Cardiac fibroblast (primary cell): ENCODE results near the gene DAAM1.

Source experiments
- DNase-seq, 2 donors: peaks; one replicate each; pipeline versions ENCODE4 v3.0.0 to v3.0.0-alpha.2; 2010; ENCODE audit warnings: low read depth in 2 of 2
- H3K4me3 ChIP-seq, 2 donors: replicated peaks in 1 of 2; 1 replicate in 1 of 2; 2 replicates in 1 of 2; pipeline ENCODE4 v1.5.1; 2011; ENCODE audit warnings: low read depth in 2 of 2, low read length in 2 of 2, mild to moderate bottlenecking in 2 of 2, moderate library complexity in 1 of 2
- CTCF ChIP-seq: IDR thresholded peaks from one replicate; pipeline ENCODE4 v1.5.1; 2011; ENCODE audit warnings: low read depth, mild to moderate bottlenecking, low read length, inconsistent platforms

Gene DAAM1

DNA sequence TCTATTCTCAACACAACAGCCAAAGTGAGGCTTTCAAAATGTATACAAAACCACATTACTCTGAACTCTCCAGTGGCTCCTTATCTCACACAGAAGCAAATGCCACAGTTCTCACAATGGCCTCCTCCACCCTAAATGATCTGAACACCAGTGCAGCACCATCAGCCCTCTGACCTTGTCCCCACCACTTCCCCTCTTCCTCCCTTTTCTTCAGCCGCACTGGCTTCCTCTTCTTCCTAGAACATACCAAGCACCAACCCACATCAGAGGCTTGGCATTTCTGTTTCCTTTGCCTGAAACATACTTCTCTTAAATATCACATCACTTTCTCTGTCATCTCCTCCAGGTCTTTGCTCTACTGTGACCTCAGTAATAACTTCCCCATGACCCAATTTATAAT is 210.4 kb downstream of the DAAM1 start:
- DNase-seq: peak in 1 of 2 donors; percentile 9

GRCh38 chr14:59406454-59407245 is 218.2 kb downstream of the DAAM1 start:
- no peak for TF ChIP-seq CTCF
- no peak overlapping the region for H3K4me3 ChIP-seq
- DNase-seq: peak; percentile 53 to 91

More for the DNA sequence above, 210.4 kb downstream of the DAAM1 start:
- no peak overlapping the region for H3K4me3 ChIP-seq
- TF ChIP-seq CTCF: no peak

- TF ChIP-seq CTCF: no peak
- no peak overlapping the region for H3K4me3 ChIP-seq
- peak; percentile 96 to 97 for DNase-seq
Observed at GRCh38 chr14:59407246-59408010, 219.0 kb downstream of the DAAM1 start.

- DNase-seq: no peak
Observed at GRCh38 chr14:59415836-59416602, 227.6 kb downstream of the DAAM1 start.

DNA sequence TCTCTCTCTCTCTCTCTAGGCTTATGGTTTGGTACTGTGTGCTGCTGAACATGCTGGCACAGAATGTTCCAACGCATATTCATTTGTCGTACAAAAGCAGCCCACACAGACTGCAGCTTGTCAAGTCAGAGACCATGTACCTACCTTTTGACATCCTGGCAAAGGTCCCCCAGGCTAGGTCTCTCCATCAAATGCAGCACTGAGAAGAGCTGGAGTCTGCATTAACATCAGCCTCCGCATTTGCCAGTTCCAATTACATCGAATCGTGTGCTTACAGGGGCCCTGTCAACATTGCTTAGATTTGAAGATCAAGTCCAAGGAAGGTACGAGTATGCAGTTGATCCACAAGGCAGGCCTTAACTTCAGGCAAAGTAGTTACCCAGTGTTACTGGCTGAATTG is 228.8 kb downstream of the DAAM1 start:
- no peak for TF ChIP-seq CTCF
- DNase-seq: no peak
- H3K4me3 ChIP-seq: no peak overlapping the region

More at GRCh38 chr14:59415836-59416602, 227.6 kb downstream of the DAAM1 start:
- TF ChIP-seq CTCF: no peak
- H3K4me3 ChIP-seq: no peak overlapping the region

- H3K4me3 ChIP-seq: no peak overlapping the region
- DNase-seq: peak in 1 of 2 donors; percentile 37
- no peak for TF ChIP-seq CTCF
Observed at GRCh38 chr14:59419303-59419702, 230.8 kb downstream of the DAAM1 start.
